HG02970 (cell line): ENCODE results near the gene HTD2.
A peak's percentile ranks its signal among the peaks of the same experiment; 100 is the strongest.
"Not testable (repeated sequence)": the region's sequence is repeated elsewhere in the genome, so short reads cannot be mapped to it uniquely, and the experiment has no call there.

Experiments used
- ATAC-seq: cut with Tn5 transposase; IDR thresholded peaks from one replicate; pipeline ENCODE4 v1.9.1; 2021; ENCODE audit warnings: mild to moderate bottlenecking, moderate library complexity, moderate number of reproducible peaks; ENCODE audit not compliant: unreplicated experiment, low FRiP score

Gene HTD2

DNA sequence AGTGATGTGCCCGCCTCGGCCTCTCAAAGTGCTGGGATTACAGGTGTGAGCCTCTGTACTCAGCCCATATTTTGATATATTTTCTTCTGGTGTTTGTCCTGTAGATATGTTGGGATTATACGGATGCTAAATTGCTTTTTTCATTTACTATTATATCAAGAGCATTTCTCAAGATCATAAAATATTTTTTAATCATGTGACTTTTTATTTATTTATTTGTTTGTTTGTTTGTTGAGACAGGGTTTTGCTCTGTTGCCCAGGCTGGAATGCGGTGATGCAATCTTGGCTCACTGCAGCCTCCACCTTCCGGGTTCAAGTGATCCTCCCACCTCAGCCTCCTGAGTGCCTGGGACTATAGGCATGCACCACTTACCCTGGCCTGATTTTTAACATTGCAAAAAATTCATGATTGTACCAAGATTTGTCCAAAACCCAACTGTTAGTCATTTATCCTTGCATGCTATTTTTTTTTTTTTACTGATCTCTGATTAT is 23.6 kb downstream of the HTD2 start:
- no peak for ATAC-seq

DNA sequence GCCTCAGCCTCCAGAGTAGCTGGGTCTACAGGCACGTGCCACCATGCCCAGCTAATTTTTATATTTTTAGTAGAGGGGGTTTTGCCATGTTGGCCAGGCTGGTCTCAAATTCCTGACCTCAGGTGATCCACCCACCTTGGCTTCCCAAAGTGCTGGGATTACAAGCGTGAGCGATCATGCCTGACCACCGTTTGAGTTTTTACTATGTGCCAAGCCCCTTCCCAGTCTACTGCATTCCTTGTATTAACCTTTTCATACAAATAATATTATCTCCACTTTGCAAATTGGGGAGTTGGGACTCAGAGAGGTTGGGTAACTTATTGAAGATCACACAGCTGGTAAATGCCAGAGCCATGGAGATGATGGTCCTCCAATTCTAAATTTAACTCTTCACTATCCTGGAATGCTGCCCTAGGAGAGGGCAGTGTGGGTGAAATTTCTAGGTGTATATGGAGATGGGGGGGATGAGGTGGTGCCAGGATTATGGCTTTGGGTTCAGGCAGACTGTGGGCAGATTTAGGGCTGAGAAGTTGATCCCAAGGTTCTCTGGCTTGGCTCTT is 25.4 kb downstream of the HTD2 start:
- ATAC-seq: no peak

DNA sequence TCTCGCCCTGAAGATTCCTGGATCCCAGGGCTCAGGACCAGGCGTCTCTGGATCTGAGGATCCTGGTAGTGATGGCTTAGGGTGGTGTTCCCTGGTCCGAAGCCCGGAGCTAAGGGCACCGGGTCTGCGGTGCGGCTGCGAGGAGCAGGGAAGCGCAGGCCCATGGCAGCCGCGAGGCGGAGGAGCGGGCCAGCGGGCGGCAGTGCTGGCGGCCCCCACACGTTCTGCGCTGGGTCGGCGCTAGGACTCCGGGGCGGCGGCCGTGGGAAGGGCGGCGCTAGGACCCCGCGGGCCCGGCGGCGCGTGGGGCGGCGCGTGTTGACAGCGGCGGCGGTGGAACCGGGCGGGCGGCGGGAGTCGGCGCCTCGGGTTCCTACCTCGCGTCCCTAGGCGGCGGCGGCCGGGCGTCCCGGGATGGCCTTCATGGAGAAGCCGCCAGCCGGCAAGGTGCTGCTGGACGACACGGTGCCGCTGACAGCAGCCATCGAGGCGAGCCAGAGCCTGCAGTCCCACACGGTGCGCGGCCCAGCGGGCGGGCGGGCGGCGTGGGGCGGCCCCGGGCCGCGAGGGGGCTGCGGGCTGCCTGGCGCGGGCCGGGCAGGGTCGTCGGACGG is 26.4 kb downstream of the HTD2 start, which contains the start of gene PXK:
TSS of gene PXK (plus strand) at position 318 of the 614 bp plus-strand sequence. CDS start at position 415, 97 bp downstream.
- peak; percentile 76 for ATAC-seq

DNA sequence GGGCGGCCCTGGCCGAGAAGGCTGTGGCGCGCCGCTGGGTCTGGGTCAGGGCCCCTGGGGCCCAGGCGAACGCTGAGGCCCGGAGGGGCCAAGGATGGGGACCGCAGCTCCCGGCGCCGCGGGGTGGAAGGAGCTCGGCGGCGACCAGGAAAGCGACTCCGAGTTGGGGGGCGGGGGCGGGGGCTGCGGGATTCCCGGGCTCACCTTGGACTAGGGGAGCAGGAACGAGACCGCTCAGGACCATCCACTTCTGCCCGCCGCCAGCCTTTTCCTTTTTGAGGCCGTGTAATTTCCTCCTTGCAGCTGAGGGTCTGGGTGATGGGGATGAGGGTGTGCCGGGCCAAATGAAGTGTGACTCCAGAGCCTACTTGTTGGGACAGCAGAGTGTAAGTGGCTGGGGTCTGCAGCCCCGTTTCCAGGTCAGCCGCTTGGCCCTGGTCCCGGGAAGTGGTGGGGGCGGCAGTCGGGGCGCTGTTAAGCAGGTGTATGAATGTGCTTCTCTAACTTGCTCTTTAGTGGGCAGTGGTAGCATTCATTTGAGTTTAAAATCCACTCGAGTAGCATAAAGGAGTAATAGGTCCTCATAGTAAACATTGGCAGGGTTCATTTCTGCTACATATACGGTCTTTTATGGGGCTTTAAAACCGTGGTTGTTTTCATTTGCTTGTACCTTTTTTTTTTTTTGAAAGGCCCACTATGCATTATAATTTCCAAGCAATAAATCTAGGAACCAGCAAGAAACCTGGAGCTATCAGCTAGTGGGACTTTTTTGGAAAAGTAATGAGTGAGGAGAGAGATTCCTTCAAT is 27.1 kb downstream of the HTD2 start:
- ATAC-seq: peak; percentile 9

DNA sequence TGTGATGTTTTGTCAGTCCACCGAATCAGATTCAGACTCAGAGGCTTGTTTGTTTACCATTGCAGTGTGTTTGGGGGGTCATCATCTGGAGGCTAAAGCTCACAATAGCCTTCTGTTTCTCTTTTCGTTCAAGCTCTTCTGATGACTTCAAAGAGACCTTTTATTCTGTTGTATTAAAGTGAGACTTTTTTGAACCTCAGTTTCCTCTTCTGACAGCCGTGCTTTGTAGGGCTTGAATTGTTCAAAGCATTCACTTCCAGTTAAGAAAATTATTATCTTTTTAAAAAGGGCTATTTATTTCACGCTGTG is 27.6 kb downstream of the HTD2 start:
- ATAC-seq: no peak

DNA sequence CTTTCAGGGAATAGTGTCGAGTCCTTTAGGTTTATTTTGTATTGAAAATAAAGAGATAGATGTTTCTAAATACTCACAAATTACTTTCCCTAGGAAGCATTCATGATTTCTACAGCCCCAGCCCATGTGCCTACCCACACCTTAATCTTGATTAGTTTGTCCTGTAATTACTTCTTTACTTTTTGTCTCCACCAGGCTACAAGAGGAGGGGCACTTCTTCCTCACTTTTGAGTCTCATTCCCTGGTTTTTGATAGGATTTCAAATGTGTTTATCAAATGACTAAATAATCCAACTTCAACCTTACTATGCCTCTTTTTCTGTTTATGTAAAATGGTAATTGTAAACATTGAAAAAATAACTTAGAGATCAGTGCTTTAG is 28.2 kb downstream of the HTD2 start:
- ATAC-seq: no peak

DNA sequence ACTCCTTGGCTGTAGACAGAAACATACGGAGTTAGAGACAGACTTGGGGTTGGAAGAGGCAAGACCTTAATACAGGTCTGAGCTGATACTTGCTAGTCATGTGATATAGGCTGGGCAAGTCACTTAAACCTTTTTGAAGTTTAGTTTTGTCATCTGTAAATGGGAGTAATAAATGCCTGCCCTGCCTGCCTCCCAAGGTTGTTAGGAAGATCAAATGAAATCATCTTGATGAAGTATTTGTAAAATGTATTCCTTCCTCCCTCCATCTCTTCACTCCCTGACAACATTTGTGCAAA is 29.3 kb downstream of the HTD2 start:
- ATAC-seq: no peak

DNA sequence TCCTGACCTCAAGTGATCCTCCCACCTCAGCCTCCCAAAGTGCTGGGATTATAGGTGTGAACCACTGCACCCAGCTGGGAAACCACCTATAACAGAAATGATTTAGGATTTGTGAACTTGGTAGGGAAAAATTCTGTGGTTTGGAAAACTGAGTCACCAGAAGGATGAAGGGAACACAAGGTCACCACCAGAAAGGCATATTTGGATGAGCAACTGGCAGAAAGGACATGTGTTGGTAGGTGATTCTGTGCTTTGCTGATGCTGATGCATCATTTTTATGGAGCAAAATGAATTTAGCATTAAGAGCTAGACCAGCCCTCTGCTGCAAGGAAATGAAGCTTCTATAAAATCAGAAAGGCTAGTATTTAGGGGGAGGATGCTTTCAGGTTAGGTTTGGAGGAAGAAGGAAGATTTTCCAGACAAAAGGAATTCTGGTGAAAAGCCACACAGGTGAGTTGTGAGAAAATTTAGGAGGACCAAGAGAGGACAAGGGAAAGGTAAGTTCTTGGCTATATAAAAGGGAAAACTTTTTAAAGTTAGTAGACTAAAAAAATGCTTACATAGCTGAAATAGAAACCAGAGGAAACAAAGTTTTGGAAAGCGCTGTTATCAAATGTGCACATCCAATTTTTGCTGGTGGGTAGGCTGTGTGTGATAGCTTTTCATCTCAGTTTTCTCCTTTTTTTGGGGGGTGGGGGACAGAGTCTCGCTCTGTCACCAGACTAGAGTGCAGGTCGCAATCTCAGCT is 30.0 kb downstream of the HTD2 start:
- ATAC-seq: no peak

DNA sequence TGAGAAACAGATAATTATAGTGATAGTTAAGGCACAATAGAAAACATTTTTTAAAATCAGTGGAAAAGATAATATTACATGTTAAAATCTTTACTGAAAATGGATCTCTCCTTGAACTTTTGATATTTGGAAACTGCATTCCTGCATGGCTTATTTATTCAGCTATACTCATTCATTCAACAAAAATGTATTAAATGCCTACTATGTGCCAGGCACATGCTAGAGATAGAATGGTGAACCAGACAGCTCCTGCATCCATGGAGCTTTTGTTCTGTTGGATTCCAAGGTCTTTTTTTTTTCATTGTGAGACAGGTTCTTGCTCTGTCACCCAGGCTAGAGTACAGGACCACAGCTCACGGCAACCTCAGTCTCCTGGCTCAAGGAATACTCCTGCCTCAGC is 30.9 kb downstream of the HTD2 start:
- ATAC-seq: no peak

- ATAC-seq: not testable (repeated sequence)
Observed at GRCh38 chr3:58339146-58339545, 32.8 kb downstream of the HTD2 start.

GRCh38 chr3:58340594-58341244 is 34.4 kb downstream of the HTD2 start:
- ATAC-seq: no peak

DNA sequence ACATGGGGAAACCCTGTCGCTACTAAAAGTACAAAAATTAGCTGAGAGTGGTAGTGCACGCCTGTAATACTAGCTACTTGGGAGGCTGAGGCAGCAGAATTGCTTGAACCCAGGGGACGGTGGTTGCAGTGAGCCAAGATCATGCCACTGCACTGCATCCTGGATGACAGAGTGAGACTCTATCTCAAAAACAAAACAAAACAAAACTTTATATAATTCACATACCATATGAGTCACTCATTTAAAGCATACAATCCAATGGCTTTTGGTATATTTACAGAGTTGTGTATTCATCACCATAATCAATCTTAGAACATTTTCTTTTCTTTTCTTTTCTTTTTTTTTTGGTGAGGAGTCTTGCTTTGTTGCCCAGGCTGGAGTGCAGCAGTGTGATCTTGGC is 35.1 kb downstream of the HTD2 start:
- ATAC-seq: no peak

- no peak for ATAC-seq
Observed at GRCh38 chr3:58342676-58343075, 36.4 kb downstream of the HTD2 start.

DNA sequence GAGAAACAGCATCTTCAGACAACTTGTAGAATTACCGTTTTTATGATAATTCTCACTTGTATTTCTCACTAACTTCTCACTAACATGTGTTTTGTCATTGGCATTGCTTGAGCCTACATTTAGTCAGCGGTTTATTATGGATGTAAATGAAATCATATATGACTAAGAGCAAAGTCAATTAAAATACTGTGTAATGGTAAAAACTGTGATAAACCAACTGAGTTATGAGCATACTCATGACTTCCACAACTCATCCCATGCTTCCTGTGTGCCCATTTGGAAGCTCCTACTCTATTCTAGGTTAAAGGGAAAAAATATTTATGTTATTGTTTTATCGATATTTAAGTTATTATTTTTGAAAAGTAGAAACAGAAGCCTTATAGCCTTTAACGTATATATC is 39.1 kb downstream of the HTD2 start:
- ATAC-seq: no peak

- no peak for ATAC-seq
Observed at GRCh38 chr3:58346368-58346767, 40.0 kb downstream of the HTD2 start.

DNA sequence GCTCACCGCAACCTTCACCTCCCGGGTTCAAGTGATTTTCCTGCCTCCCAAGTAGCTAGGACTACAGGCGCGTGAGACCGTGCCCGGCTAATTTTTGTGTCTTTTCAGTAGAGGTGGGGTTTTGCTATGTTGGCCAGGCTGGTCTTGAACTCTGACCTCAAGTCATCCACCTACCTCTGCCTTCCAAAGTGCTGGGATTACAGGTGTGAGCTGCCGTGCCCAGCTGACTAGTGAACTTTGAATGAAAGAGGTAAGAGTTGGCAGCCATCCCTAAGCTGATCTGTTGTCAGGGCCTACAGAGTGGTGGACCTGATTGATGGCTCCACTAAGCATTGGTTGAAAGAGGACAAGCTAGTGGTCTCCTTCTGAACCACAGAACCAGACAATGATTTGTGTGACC is 41.7 kb downstream of the HTD2 start:
- ATAC-seq: no peak

GRCh38 chr3:58349792-58350626 is 43.7 kb downstream of the HTD2 start:
- ATAC-seq: peak; percentile 68

DNA sequence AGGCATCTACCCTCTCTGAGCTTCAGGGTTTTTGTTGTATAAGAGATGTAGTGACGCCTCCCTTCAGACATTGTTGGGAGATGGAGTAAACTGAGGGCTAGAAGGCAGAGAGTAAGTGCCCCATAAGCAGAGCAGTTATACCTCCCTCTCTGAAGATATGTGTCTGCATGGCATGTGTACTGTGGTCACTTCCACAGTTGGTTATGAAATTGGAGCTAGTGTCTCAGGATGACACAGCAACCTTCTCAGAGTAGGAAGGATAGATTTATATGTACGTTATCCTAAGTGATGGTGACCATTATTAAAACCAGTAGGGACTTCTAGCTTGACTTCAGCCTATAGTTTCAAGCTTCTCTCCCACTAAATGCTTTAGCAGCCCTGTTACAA is 44.3 kb downstream of the HTD2 start:
- ATAC-seq: no peak

DNA sequence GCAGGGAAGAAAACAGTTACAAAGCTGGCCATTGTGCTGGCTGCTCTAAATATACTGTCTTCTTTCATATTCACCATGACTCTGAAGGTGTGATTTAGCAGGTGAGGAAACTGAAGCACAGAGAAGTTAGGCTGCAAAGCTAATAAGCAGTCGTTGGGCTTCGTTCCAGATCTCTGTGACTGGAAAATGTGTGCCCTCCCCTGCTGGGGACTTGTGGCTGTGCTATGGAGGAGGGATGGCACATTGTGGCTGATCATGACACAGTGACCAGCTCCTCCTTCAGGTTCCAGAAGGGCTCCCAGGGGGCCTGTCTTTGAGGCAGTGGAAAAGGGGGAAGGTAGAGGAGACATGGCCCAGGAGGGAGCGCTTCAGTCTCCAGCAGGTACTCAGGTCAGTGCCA is 45.6 kb downstream of the HTD2 start:
- ATAC-seq: no peak

DNA sequence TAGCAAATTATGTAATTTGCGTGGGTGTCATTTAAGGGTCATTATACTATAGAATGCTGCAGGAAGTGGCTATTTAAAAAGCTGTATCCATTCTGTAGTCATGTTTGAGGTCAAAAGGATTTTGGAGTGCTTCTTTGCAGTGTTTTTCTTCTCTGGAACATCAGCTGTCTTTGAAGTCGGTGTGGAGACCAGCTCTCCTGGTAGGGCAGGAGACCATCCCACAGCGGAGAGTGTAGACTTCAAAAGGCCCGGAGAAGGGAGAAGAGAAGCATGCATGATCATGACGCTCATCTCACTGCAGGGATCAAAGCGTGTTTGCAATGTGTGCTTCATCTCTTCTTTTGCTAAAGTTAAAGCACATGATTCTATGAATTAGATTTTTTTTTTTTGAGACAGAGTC is 46.3 kb downstream of the HTD2 start:
- ATAC-seq: no peak
